Stimulated activated CD8-positive, alpha-beta memory T cell treated with anti-CD3 and anti-CD28 coated beads, Interleukin-12 subunit alpha, Interleukin-12 subunit beta, amount 100 ng/mL, for 24 hours (primary cell): ENCODE results near the gene IGFBP3.
"Not testable (repeated sequence)": the region's sequence is repeated elsewhere in the genome, so short reads cannot be mapped to it uniquely, and the experiment has no call there.

Experiments
- DNase-seq: peaks from one replicate; pipeline ENCODE4 v3.0.0-alpha.2; 2020; ENCODE audit errors: extremely low read depth

Gene IGFBP3

GRCh38 chr7:45920502-45921380 is at the start of gene IGFBP3:
IGFBP3 (minus strand) TSS chr7:45921272; CDS start chr7:45921140, 132 bp downstream.
- DNase-seq: no peak

- no peak for DNase-seq
These were observed 49.4 kb upstream of the IGFBP3 start for GRCh38 chr7:45970454-45970853.

- no peak for DNase-seq
These were observed 48.9 kb upstream of the IGFBP3 start for GRCh38 chr7:45969940-45970339.

GRCh38 chr7:45968856-45969541 is 47.9 kb upstream of the IGFBP3 start:
- no peak for DNase-seq

GRCh38 chr7:45968312-45968711 is 47.2 kb upstream of the IGFBP3 start:
- DNase-seq: no peak

- DNase-seq: no peak
These were observed 46.6 kb upstream of the IGFBP3 start for GRCh38 chr7:45967591-45968157.

- DNase-seq: no peak
These were observed 41.8 kb upstream of the IGFBP3 start for GRCh38 chr7:45962861-45963260.

GRCh38 chr7:45957721-45958120 is 36.6 kb upstream of the IGFBP3 start:
- no peak for DNase-seq

- DNase-seq: no peak
These were observed 34.2 kb upstream of the IGFBP3 start for GRCh38 chr7:45955286-45955685.

GRCh38 chr7:45953055-45953454 is 32.0 kb upstream of the IGFBP3 start:
- DNase-seq: not testable (repeated sequence)

GRCh38 chr7:45944058-45944457 is 23.0 kb upstream of the IGFBP3 start:
- DNase-seq: no peak

GRCh38 chr7:45940939-45941338 is 19.9 kb upstream of the IGFBP3 start:
- DNase-seq: no peak

- not testable (repeated sequence) for DNase-seq
These were observed 19.2 kb upstream of the IGFBP3 start for GRCh38 chr7:45940237-45940781.

- no peak for DNase-seq
These were observed 18.5 kb upstream of the IGFBP3 start for GRCh38 chr7:45939574-45939973.

- no peak for DNase-seq
These were observed 17.7 kb upstream of the IGFBP3 start for GRCh38 chr7:45938626-45939302.

- no peak for DNase-seq
These were observed 16.8 kb upstream of the IGFBP3 start for GRCh38 chr7:45937862-45938261.

- DNase-seq: no peak
These were observed 16.2 kb upstream of the IGFBP3 start for GRCh38 chr7:45937301-45937700.

- DNase-seq: no peak
These were observed 9.9 kb upstream of the IGFBP3 start for GRCh38 chr7:45930967-45931366.

- DNase-seq: no peak
These were observed 6.6 kb upstream of the IGFBP3 start for GRCh38 chr7:45927721-45928120.

GRCh38 chr7:45924283-45924682 is 3.2 kb upstream of the IGFBP3 start:
- DNase-seq: no peak

GRCh38 chr7:45923818-45924217 is 2.7 kb upstream of the IGFBP3 start:
- DNase-seq: no peak

GRCh38 chr7:45923290-45923689 is 2.2 kb upstream of the IGFBP3 start:
- no peak for DNase-seq
